RWPE1 (cell line): ENCODE data around the gene FNDC3A.

Experiments used
- CTCF ChIA-PET: fragments of 350-600 bp; sonication (Branson Sonifier 250); formaldehyde crosslinking; extraction: SDS; loops from one replicate; lab custom pipeline; 2021; lab: Yijun Ruan, JAX
- POLR2A ChIA-PET: fragments of 400-600 bp; formaldehyde crosslinking; extraction: SDS; loops from one replicate; lab custom pipeline; 2020; ENCODE audit warnings: antibody characterized with exemption; ENCODE audit not compliant: low non-redundant PET; lab: Yijun Ruan, JAX
- DNase-seq: peaks from one replicate; pipeline ENCODE4 v3.0.0; 2012; ENCODE audit warnings: low spot score
- H3K27ac ChIP-seq: fragments of 450-650 bp; 2 replicates; pipeline ENCODE4 v1.5.1; 2017
- CTCF ChIP-seq: fragments of 450-650 bp; conservative IDR thresholded peaks from 2 replicates; pipeline ENCODE4 v1.5.1; 2017; ENCODE audit warnings: low read depth, mild to moderate bottlenecking

FNDC3A gene

GRCh38 chr13:49221590-49221965 is 245.9 kb downstream of the FNDC3A start:
- ChIA-PET POLR2A (no interaction called here), CTCF (no interaction called here)
- no peak overlapping the region for H3K27ac ChIP-seq
- TF ChIP-seq CTCF, result no peak
- no peak for DNase-seq

- ChIA-PET POLR2A (no interaction called here), CTCF (no interaction called here)
- no peak for TF ChIP-seq CTCF
Observed at GRCh38 chr13:49225223-49226042, 249.7 kb downstream of the FNDC3A start.

GRCh38 chr13:49226613-49227012 is 250.9 kb downstream of the FNDC3A start:
- CTCF ChIA-PET, result no interaction called here
- POLR2A ChIA-PET, result no interaction called here

More at GRCh38 chr13:49225223-49226042, 249.7 kb downstream of the FNDC3A start:
- no peak for DNase-seq
- H3K27ac ChIP-seq, result no peak overlapping the region

GRCh38 chr13:49234741-49235140 is 259.0 kb downstream of the FNDC3A start:
- no peak for TF ChIP-seq CTCF
- no peak for DNase-seq
- no peak overlapping the region for H3K27ac ChIP-seq
- POLR2A ChIA-PET, result no interaction called here
- CTCF ChIA-PET, result no interaction called here

More at GRCh38 chr13:49226613-49227012, 250.9 kb downstream of the FNDC3A start:
- no peak overlapping the region for H3K27ac ChIP-seq
- no peak for DNase-seq
- TF ChIP-seq CTCF, result no peak

GRCh38 chr13:49235856-49236431 is 260.2 kb downstream of the FNDC3A start:
- no peak overlapping the region for H3K27ac ChIP-seq
- TF ChIP-seq CTCF, result no peak
- ChIA-PET CTCF (no interaction called here), POLR2A (no interaction called here)
- DNase-seq, result no peak

- TF ChIP-seq CTCF, result no peak
- DNase-seq, result no peak
- ChIA-PET POLR2A (no interaction called here), CTCF (no interaction called here)
- H3K27ac ChIP-seq, result no peak overlapping the region
Observed at GRCh38 chr13:49238621-49239020, 262.9 kb downstream of the FNDC3A start.
